GM13977 (cell line): ENCODE measurements around the gene RAB30.

Source experiments
- DNase-seq: peaks from one replicate; pipeline ENCODE4 v3.0.0; 2012; ENCODE audit warnings: low spot score
- CTCF ChIP-seq: IDR thresholded peaks from 2 replicates; pipeline ENCODE4 v1.5.1; 2012; ENCODE audit warnings: mild to moderate bottlenecking, control low read depth; ENCODE audit not compliant: insufficient read depth; ENCODE audit errors: extremely low read depth, missing control alignments
- in situ Hi-C: fragments of 300-500 bp; cut with MboI; formaldehyde crosslinking; loops from one replicate; pipeline ENCODE4 v1.12.0; 2022; ENCODE audit warnings: low sequenced_read_pairs, low pct_unique_long_range_greater_than_20kb, mixed read lengths, inconsistent platforms; ENCODE audit not compliant: unreplicated experiment

The RAB30 gene

GRCh38 chr11:82930229-82930628 is 141.5 kb downstream of the RAB30 start:
- DNase-seq: no peak
- no peak for TF ChIP-seq CTCF
- in situ Hi-C loops: no loop called here

- DNase-seq: no peak
- in situ Hi-C loops: no loop called here
- no peak for TF ChIP-seq CTCF
These were observed 142.6 kb downstream of the RAB30 start for GRCh38 chr11:82929121-82929520.

GRCh38 chr11:82927264-82927880 is 144.3 kb downstream of the RAB30 start:
- DNase-seq: peak; percentile 49
- in situ Hi-C loops: no loop called here
- TF ChIP-seq CTCF: peak; percentile 55

GRCh38 chr11:82924522-82925224 is 147.0 kb downstream of the RAB30 start:
- peak; percentile 15 for DNase-seq
- no peak for TF ChIP-seq CTCF
- in situ Hi-C loops: no loop called here
